NCI-H446 treated with DMSO at 0.1 percent for 48 hours (cell line): Measurements from ENCODE around the gene C2orf72.
"Not testable (repeated sequence)": the region's sequence is repeated elsewhere in the genome, so short reads cannot be mapped to it uniquely, and the experiment has no call there.

Experiments
- DNase-seq: peaks from one replicate; lab custom pipeline; 2025; lab: John Stamatoyannopoulos, UW

C2orf72 gene

GRCh38 chr2:231015478-231015877 is 21.8 kb upstream of the C2orf72 start:
- no peak for DNase-seq

- DNase-seq: no peak
Observed at GRCh38 chr2:231015926-231016325, 21.4 kb upstream of the C2orf72 start.

GRCh38 chr2:231016566-231017230 is 20.6 kb upstream of the C2orf72 start:
- DNase-seq: no peak

- DNase-seq: no peak
Observed at GRCh38 chr2:231017231-231017598, 20.1 kb upstream of the C2orf72 start.

- no peak for DNase-seq
Observed at GRCh38 chr2:231018184-231018583, 19.1 kb upstream of the C2orf72 start.

- DNase-seq: not testable (repeated sequence)
Observed at GRCh38 chr2:231025059-231025458, 12.3 kb upstream of the C2orf72 start.

- no peak for DNase-seq
Observed at GRCh38 chr2:231028889-231029288, 8.4 kb upstream of the C2orf72 start.

GRCh38 chr2:231029563-231029962 is 7.8 kb upstream of the C2orf72 start:
- DNase-seq: no peak

GRCh38 chr2:231030725-231031124 is 6.6 kb upstream of the C2orf72 start:
- DNase-seq: no peak

GRCh38 chr2:231032575-231033140 is 4.7 kb upstream of the C2orf72 start:
- no peak for DNase-seq

- no peak for DNase-seq
Observed at GRCh38 chr2:231033147-231034132, 3.9 kb upstream of the C2orf72 start.

GRCh38 chr2:231034291-231034882 is 2.9 kb upstream of the C2orf72 start:
- no peak for DNase-seq

GRCh38 chr2:231036131-231036530 is 1.2 kb upstream of the C2orf72 start:
- no peak for DNase-seq

GRCh38 chr2:231036578-231037106 is 681 bp upstream of the C2orf72 start:
- no peak for DNase-seq

GRCh38 chr2:231037731-231038482 is 584 bp downstream of the C2orf72 start:
- DNase-seq: no peak

- no peak for DNase-seq
Observed at GRCh38 chr2:231038483-231039293, 1.4 kb downstream of the C2orf72 start.

- DNase-seq: no peak
Observed at GRCh38 chr2:231039294-231039664, 2.0 kb downstream of the C2orf72 start.

GRCh38 chr2:231039821-231040364 is 2.6 kb downstream of the C2orf72 start:
- DNase-seq: no peak

GRCh38 chr2:231041061-231041689 is 3.9 kb downstream of the C2orf72 start:
- DNase-seq: no peak

GRCh38 chr2:231043796-231044195 is 6.5 kb downstream of the C2orf72 start:
- no peak for DNase-seq
